ENCODE measurements around the gene GGCX. TPM values are rescaled to one million over a fixed set of nuclear protein-coding genes. Genes with fewer than 3 reads are reported as not detected.
A peak's percentile ranks its signal among the peaks of the same experiment; 100 is the strongest.

Gene GGCX
- total RNA-seq, 2 donors from 2014 or later = 28.4 to 38.4 TPM

- H3K4me1 ChIP-seq (ENCODE audit: control insufficient read depth in 1 of 2, low read depth in 2 of 2) = peaks cover 55 to 79% of the 10 kb centered on the region in 2 donors
- no peak for ATAC-seq (ENCODE audit: insufficient number of reproducible peaks, low FRiP score, low read depth)
- no peak for DNase-seq (ENCODE audit: low spot score)
Observed at GRCh38 chr2:85591563-85591962, 30.3 kb upstream of the GGCX start.

DNA sequence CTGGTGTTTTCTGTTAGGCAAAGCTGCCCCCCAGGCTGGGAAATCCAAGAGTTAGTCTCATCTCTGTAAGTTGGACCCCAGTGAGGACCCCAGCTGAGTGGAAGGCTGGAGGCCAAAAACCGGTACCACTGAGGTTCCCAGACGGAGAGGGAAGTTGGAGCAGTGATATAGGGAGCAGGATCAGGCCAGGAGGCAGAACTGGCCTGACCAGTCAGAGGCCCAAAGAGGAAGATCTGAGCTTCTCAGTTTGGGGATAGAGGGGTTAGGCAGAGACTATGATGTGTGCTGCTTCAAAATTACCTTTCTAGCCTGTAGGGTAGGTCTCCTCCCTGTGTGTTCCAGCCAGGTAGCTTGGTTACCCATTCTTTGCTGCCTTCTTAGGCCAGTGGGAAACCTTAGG, 29.7 kb upstream of the GGCX start:
- H3K36me3 ChIP-seq = no peaks in the 10 kb centered on the region
- TF ChIP-seq, protein P1, sequence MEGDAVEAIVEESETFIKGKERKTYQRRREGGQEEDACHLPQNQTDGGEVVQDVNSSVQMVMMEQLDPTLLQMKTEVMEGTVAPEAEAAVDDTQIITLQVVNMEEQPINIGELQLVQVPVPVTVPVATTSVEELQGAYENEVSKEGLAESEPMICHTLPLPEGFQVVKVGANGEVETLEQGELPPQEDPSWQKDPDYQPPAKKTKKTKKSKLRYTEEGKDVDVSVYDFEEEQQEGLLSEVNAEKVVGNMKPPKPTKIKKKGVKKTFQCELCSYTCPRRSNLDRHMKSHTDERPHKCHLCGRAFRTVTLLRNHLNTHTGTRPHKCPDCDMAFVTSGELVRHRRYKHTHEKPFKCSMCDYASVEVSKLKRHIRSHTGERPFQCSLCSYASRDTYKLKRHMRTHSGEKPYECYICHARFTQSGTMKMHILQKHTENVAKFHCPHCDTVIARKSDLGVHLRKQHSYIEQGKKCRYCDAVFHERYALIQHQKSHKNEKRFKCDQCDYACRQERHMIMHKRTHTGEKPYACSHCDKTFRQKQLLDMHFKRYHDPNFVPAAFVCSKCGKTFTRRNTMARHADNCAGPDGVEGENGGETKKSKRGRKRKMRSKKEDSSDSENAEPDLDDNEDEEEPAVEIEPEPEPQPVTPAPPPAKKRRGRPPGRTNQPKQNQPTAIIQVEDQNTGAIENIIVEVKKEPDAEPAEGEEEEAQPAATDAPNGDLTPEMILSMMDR (IDR thresholded peaks at IDR 0.05) = no peak
- ATAC-seq (ENCODE audit: insufficient number of reproducible peaks, low FRiP score, low read depth) (no peak), DNase-seq (ENCODE audit: low spot score) (no peak)
- peak overlapping the region; percentile 80 to 90 for H3K27ac ChIP-seq
- H3K4me3 ChIP-seq = no peak overlapping the region
- peaks cover 57 to 79% of the 10 kb centered on the region in 2 donors for H3K4me1 ChIP-seq (ENCODE audit: control insufficient read depth in 1 of 2, low read depth in 2 of 2)
- no peaks in the 10 kb centered on the region for H3K27me3 ChIP-seq (replicated peaks; ENCODE audit: insufficient read depth)
- no peaks in the 10 kb centered on the region for H3K9me3 ChIP-seq

More at GRCh38 chr2:85591563-85591962, 30.3 kb upstream of the GGCX start:
- Histone ChIP-seq H3K27me3 (replicated peaks; ENCODE audit: insufficient read depth) (no peaks in the 10 kb centered on the region), H3K36me3 (no peaks in the 10 kb centered on the region), H3K4me3 (no peak overlapping the region), H3K9me3 (no peaks in the 10 kb centered on the region), H3K27ac (peak overlapping the region; percentile 80 to 90)
- TF ChIP-seq, protein P1 (IDR thresholded peaks at IDR 0.05) = no peak

- TF ChIP-seq, protein P1 (IDR thresholded peaks at IDR 0.05) = no peak
- Histone ChIP-seq H3K9me3 (no peaks in the 10 kb centered on the region), H3K4me3 (no peak overlapping the region), H3K4me1 (ENCODE audit: control insufficient read depth in 1 of 2, low read depth in 2 of 2) (peaks cover 63 to 86% of the 10 kb centered on the region in 2 donors), H3K36me3 (no peaks in the 10 kb centered on the region), H3K27me3 (replicated peaks; ENCODE audit: insufficient read depth) (no peaks in the 10 kb centered on the region), H3K27ac (peak overlapping the region; percentile 80 to 90)
- DNase-seq (ENCODE audit: low spot score) (no peak), ATAC-seq (ENCODE audit: insufficient number of reproducible peaks, low FRiP score, low read depth) (no peak)
Observed at GRCh38 chr2:85589982-85590791, 28.9 kb upstream of the GGCX start.

DNA sequence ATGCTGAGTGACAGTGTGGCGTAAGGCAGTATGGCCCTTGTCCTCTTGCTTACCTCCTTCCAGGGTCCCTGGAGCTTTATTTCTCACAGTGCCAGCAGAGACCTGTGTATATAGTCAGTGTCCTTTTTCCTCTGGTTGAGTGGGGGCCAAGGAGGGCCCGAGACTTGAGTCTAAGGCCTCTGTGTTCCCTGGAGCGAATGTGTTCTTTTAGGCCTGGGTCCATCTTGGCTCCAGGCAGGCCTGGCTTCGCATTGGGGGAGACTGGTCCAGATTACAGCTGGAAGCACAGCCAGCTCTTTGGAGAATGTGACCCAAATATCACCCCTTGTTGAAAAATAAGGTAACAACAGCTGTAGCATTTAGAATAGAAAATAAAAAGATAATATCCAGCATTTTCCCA, 27.9 kb upstream of the GGCX start:
- DNase-seq (ENCODE audit: low spot score) = no peak

DNA sequence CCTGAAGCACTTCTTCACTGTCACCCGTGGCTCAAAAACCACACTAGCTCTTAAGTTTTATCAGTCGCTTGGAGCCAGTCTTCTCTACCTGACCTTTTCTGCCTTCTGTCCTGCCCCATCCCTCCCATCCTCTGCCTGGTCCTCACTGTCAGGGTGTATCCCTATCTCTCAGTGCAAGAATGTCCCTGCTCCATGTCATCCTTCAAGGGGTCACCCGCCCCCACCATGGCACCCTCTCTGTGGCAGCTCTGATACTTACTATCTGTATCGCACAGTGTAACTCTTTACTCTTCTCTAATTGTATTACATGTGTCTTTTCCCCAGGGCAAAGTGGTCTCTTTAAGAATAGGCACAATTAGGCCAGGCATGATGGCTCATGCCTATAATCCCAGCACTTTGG, 27.4 kb upstream of the GGCX start:
- ATAC-seq (ENCODE audit: insufficient number of reproducible peaks, low FRiP score, low read depth) = no peak
- no peaks in the 10 kb centered on the region for H3K36me3 ChIP-seq

More for the DNA sequence above, 27.9 kb upstream of the GGCX start:
- Histone ChIP-seq H3K27ac (peak overlapping the region; percentile 80 to 90), H3K36me3 (no peaks in the 10 kb centered on the region), H3K4me3 (no peak overlapping the region), H3K4me1 (ENCODE audit: control insufficient read depth in 1 of 2, low read depth in 2 of 2) (peaks cover 62 to 87% of the 10 kb centered on the region in 2 donors), H3K9me3 (no peaks in the 10 kb centered on the region), H3K27me3 (replicated peaks; ENCODE audit: insufficient read depth) (no peaks in the 10 kb centered on the region)
- TF ChIP-seq, protein P1 (IDR thresholded peaks at IDR 0.05) = no peak
- ATAC-seq (ENCODE audit: insufficient number of reproducible peaks, low FRiP score, low read depth) = no peak

More for the DNA sequence above, 27.4 kb upstream of the GGCX start:
- Histone ChIP-seq H3K27me3 (replicated peaks; ENCODE audit: insufficient read depth) (no peaks in the 10 kb centered on the region), H3K4me3 (no peak overlapping the region), H3K27ac (peak overlapping the region; percentile 80 to 90), H3K4me1 (ENCODE audit: control insufficient read depth in 1 of 2, low read depth in 2 of 2) (peaks cover 63 to 90% of the 10 kb centered on the region in 2 donors), H3K9me3 (no peaks in the 10 kb centered on the region)
- TF ChIP-seq, protein P1 (IDR thresholded peaks at IDR 0.05) = no peak
- no peak for DNase-seq (ENCODE audit: low spot score)
